AG09319 (cell line): Measurements from ENCODE around the gene CYP27B1.

Experiments used
- DNase-seq: peaks from one replicate; pipeline ENCODE4 v3.0.0-alpha.2; 2010; ENCODE audit warnings: low read depth; ENCODE audit errors: extremely low read depth
- TF ChIP-seq, protein P1 (sequence below): IDR thresholded peaks from 2 replicates; pipeline ENCODE4 v1.5.1; 2011; ENCODE audit warnings: low read depth, mild to moderate bottlenecking, inconsistent platforms, low read length, moderate library complexity

The CYP27B1 gene

DNA sequence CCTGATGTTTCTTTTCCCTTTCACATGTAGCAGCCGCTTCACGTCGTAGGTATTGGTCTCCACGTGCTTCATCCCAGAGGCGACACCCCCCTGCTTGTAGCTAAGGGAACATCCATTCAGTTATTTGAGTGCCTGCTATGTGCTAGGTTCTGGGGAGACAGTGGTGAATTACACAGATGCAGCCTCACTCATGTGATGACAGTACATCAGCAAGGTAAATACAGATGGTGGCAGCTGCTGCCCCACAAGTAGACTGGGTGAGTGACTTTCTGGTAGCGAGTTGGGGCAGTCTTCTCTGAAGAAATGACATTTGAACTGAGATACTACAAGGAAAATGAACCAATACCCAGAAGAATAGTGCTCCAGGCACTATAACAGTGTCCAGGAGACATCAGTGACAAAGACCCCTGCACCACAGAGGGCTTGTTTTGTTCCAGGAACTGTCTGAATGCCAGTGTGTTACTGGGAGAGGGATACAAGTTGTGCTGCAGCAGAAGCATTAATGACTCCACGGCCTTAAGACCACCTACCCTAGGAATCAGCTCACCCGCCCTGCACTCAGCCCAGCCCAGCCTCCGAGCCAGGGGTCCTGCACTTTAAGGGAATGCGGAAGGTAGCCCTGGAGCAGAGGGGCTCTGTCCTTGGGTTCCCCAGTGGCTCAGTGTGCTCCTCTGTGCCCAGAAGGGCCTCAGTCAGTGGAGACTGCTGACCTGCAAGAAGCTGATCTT lies 44.3 kb upstream of the CYP27B1 start:
- no peak for DNase-seq
- TF ChIP-seq, protein P1, sequence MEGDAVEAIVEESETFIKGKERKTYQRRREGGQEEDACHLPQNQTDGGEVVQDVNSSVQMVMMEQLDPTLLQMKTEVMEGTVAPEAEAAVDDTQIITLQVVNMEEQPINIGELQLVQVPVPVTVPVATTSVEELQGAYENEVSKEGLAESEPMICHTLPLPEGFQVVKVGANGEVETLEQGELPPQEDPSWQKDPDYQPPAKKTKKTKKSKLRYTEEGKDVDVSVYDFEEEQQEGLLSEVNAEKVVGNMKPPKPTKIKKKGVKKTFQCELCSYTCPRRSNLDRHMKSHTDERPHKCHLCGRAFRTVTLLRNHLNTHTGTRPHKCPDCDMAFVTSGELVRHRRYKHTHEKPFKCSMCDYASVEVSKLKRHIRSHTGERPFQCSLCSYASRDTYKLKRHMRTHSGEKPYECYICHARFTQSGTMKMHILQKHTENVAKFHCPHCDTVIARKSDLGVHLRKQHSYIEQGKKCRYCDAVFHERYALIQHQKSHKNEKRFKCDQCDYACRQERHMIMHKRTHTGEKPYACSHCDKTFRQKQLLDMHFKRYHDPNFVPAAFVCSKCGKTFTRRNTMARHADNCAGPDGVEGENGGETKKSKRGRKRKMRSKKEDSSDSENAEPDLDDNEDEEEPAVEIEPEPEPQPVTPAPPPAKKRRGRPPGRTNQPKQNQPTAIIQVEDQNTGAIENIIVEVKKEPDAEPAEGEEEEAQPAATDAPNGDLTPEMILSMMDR: no peak

DNA sequence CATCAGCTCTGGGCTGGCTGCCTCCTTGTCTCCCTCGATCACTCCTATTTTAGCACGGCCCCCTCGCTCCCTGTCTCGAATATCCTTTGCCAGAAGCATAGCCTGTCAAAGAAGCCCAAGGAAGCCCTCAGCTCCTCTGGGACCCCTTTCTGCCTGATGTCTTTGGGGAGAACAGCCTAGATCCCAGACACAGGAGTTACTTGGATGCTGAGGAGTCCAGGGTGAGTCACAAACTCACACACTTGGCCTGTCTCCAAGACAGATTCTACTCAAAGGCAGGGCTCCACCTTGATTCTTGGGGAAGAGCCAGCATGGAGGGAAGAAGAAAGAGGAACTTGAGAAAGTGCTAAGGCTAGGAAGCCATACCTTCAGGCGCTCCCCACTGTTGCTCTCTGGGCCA lies 43.6 kb upstream of the CYP27B1 start:
- TF ChIP-seq, protein P1: no peak
- no peak for DNase-seq

DNA sequence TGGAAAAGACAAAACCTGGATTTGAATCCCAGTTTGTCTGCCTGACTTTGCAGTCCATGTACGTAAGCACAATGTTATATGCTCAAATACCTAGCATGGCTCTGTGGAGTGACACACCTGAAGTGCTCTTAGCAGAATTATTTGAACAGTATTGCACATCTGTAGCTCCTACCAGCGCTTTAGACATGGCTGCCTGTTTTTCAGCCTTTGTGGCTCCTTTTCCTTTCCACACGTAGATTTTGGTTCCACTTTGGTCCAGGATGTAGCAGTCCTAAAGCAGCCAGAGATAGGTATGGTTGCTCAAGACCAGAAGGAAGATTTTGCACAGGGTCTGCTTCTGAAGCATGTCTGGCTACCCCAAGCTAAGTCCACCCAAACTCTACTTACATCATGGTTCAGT lies 42.5 kb upstream of the CYP27B1 start:
- TF ChIP-seq, protein P1: no peak
- no peak for DNase-seq

DNA sequence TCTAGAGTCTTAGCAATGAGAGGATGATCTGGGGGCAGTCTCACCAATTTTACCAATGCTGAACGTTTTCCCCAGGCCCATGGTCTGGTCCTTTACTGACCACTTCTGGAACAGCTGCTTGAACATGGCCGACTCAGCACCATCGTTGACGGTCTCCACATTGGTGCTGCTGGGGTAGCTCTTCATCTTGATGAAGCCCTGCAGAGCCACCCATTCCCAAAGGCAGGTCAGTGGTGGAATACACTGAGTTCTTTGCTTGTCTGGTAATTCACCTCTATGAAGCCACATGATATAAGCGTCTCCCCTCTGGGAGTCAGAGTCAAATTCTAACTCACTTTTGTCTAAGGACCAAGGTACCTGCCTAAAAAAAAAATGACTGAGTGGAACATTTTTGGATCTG lies 41.5 kb upstream of the CYP27B1 start:
- TF ChIP-seq, protein P1: no peak
- DNase-seq: no peak

DNA sequence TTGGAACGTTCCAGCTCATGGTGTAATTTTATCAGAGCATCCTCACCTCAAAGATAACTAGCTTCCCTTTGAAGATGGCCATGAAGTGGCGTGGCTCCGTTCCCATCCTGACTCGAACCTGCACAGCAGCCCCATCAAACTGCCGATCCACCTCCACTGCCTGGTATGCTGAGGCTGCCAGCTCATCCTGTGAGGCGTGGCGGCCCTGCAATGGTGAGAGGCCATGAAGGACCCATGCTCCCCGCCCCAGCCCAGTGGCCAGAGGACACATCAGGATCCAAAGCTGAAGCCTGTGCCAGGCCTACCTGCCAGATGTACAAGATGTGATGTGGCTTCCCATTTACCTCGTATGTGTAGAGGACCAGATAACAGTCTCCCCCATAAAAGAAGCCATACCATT lies 40.4 kb upstream of the CYP27B1 start:
- DNase-seq: no peak
- TF ChIP-seq, protein P1: no peak

DNA sequence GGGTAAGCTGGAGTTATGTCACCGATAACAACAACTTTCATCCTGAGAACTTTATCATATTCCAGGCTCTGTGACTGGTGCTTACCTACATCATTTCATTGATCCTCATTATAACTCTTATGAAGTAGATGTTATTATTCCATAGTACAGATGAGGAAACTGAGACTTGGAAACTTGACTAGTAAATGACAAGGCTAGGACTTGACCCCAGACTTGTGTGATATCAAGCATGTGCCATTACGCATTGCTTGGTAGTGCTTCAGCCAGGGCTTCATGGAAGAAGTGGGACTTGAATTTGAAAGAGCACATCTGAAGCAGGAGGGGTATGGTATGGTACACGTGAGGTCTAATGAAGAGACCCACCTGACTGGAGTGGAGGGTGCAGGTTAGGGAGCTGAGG lies 39.8 kb upstream of the CYP27B1 start:
- TF ChIP-seq, protein P1: no peak
- no peak for DNase-seq

DNA sequence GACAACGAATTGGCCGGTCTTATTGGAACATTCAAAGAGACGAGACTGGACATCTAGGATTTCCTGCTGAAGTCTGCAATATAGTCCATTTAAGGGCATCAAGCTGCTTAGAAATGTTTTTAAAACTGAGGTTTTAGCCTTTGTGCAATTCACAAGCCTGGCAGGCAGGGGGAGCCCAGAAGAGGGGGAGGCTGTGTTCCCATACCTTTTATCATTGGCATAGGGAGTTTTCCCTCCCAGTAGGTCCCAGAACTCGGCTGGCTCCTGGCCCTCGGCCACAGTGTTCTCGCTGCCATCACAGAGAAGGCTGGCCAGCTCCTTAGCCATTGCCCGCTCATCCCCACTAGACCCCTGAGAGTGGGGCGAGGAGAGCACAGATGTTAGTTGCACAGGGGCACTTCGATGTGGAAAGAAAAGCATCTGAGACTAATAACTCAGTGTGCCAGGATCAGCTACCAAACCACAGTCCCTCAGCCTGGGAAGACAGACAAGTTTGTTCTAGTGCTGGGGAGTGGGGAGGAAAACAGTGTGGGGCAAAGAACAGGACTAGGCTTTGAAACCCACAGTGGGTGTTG lies 36.5 kb upstream of the CYP27B1 start:
- TF ChIP-seq, protein P1: peak; percentile 81
- DNase-seq: no peak
